ENCODE results near the gene CLDN16.

CLDN16 gene, protein sequence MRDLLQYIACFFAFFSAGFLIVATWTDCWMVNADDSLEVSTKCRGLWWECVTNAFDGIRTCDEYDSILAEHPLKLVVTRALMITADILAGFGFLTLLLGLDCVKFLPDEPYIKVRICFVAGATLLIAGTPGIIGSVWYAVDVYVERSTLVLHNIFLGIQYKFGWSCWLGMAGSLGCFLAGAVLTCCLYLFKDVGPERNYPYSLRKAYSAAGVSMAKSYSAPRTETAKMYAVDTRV

DNA sequence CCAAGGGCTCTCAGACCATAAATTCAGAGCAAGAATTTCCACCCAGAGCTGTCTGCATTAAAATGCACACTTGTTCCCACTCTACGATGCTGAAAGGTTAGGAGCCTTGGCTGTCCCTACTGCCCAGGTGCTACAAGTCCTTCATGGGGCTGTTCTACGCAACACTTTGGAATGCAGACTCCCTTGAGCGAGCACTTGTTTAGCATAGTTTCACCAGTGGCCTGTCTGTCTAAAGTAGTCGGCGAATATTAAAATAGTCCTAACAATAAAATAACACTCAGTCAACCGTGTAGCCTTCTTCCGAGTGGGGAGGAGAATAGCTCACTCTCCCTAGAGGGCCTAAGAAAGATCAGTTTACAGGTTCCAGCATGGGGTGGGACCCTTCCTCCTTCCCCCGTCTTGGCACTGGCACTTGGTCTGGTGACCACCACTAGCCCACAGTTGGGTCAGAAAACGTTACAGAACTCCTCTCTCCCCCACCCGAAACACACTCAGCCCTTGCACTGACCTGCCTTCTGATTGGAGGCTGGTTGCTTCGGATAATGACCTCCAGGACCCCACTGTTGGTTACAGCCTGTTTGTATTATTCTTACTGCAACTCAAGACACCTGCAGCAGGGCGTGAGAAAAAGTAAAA is at the start of gene CLDN16:
Gene CLDN16, plus strand, starts transcription at position 586 of the 636 bp plus-strand sequence. CDS start 167 bp downstream, outside the sequence.
- no peak for DNase-seq (ENCODE audit: low read depth)

DNA sequence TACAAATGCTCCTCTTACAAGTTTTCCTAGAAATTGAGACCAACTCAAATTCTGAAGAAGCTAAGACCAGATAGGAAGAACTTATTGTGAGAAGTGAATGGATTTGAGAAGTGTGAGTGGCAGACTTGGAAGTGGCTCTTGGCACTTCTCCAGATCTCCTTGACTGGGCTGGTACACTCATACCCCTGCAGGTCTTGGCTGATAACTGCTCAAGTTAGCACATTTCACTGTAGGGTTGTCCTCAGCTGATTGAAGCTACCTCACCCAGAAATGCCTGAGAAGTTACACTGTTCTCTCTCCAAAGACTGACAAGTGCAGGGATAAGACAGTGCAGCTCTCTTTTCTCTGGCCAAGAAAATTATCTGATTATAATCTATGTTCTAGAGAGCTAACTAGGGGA is 49.2 kb upstream of the CLDN16 start:
- no peak for DNase-seq (ENCODE audit: low read depth)

DNA sequence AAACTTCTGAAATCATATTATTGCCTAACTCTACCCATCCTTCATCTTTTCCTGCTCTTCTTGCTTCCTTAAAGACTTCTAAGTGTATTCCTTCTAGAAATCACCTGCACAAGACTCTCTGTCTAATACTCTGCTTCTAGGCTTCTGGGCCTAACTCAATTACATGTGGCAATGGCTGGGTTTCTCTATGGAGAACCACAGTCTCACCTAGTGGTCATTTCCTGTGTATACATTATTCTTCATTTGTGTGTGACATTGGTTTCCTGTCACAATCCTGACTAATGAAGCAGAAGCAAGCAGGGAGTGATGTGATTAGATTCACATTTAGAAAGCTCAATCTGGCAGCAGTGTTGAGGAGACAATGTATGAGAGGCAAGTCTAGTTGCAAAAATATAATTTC is 48.8 kb upstream of the CLDN16 start:
- no peak for DNase-seq (ENCODE audit: low read depth)

DNA sequence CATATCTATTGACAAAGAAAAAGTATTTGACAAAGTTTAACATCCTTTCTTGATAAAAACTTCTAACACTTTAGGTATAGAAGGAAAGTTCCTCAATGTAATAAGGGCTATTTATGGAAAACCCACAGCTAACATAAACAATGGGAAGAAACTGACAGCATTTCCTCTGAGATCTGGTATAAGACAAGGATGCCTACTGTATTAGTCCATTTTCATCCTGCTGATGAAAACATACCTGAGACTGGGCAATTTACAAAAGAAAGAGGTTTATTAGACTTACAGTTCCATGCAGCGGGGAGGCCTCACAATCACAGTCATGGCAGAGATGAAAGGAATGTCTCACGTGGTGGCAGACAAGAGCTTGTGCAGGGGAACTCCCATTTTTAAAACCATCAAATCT is 47.9 kb upstream of the CLDN16 start:
- DNase-seq (ENCODE audit: low read depth) = no peak

DNA sequence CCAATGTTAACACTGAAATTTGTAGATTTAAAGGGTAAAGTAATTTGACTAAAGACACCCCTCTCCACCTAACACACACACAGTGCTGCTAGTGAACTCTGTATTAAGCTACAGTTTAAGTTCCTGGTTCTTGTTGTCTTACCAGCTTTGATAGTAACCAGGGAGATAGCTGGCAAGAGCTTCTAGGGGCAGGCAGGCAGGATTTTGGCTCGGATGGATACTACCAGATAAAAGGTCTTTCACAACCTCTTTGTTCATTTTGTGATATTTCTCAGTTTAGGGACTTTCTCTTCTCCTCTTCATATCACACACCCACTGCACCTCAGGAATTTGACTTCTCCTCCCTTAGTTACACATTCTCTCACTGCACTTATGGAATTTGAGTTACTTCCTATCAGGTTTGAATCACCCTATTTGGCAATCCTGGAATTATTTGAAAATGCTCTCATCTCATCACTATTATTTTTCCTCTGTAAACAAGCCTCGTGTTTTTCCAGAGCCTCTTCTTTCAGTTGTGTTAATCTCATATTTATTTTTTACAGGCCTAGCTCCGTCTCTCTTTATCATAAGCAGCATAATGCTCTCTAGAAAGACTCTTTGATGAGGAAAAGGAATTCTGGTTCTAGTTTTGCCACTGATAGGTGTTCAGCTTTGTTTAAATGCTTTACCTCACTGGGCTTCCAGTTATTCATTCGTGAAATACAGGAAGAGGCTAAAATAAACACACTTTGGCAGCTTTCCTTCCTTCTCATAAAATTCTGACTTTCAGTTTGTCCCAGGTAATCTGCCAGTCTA is 42.7 kb upstream of the CLDN16 start:
- DNase-seq (ENCODE audit: low read depth) = no peak

DNA sequence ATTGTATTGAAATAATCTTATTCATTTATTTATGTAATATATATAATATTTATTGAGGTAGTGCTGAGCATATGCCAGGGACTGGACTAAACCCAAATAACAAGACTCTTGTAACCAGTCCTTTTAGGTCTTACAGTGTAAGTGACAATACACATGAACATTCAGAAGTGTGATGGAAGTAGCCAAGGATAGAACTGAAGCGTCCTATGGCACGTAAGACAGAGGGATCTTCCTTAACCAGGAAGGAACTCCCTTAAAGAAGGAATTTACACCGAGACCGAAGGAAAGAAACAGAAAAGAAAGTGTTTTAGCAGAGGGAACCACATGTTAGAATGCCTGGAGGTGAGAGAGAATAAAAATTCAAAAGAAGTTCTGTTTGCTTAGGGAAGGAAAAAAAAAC is 42.1 kb upstream of the CLDN16 start:
- no peak for DNase-seq (ENCODE audit: low read depth)

DNA sequence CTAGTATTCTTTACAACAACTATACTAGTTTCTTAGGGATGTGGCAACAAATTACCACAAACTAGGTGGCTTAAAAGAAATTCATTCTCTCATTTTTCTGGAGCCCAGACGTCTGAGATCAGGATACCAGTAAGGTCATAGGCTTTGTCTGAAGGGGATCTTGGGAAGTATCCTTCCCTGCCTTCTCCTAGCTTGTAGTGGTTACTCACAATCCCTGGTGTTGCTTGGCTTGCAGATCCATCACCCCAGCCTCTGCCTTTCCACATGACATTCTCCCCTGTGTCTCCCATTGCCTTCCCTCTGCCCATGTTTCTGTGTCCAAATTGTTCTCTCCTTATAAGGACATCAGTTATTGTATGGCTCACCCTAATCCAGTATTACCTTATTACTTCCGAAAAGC is 41.4 kb upstream of the CLDN16 start:
- no peak for DNase-seq (ENCODE audit: low read depth)

DNA sequence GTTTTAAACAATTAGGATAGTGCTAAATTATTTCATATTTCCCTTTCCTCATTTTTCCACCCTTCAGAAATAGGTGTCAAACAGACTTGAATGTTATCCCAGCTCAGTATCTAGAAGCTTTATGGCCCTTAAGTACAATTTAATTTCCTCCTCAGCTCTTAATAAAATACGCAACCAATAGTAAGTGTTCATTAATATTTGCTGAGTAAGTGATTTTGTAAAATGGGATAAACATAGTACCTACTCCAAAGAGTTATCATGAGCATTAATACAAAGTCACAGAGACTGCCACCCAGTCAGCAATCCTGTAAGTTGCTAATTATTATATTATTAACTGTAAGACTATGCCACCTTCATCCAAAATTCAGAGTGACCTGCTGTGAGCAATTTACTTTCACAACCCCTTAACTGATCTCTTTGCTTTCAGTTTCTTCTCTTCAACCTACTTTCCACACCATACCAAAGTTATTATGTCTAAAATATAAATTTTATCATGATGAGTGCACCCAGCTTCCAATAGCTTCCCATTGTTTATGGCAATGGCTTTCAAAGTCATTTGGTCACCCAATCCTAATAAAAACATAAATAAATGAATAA is 35.0 kb upstream of the CLDN16 start:
- DNase-seq (ENCODE audit: low read depth) = no peak

DNA sequence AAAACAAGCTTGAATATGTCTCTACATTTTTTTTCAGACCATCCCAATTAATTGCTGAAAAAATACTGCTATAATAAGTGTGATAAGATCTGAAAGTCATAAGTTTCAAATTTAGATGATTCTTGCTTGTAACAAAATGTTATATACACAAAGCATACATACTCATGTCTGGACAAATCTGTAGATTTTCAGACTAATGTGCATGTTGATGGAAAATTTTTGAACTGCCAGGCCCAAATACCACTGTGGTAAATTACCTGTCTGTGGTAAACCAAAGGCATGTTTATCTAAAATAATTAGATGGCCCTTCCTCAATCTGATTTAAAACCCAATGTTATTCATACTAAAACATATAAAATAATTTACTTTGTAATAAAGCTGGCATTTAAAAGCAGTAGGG is 31.7 kb upstream of the CLDN16 start:
- DNase-seq (ENCODE audit: low read depth) = no peak

DNA sequence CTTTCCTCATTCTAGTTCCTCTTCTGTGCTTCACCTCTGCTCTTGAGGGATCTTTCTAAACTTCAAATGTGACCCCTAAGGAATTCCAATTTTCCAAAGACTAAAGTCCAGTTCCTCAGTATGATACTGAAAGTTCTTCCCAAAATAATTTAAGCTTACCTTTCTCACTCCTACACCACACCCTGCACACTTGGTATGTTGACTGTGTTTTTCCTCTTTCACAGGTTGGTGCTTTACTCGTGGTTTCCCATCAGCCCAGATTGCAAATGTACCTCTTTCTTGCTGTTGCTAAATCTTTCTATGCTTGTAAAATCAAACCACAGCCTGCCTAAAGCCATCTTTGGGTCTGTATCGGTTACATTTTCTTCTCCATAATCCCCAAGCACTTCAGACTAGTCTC is 30.5 kb upstream of the CLDN16 start:
- DNase-seq (ENCODE audit: low read depth) = no peak

DNA sequence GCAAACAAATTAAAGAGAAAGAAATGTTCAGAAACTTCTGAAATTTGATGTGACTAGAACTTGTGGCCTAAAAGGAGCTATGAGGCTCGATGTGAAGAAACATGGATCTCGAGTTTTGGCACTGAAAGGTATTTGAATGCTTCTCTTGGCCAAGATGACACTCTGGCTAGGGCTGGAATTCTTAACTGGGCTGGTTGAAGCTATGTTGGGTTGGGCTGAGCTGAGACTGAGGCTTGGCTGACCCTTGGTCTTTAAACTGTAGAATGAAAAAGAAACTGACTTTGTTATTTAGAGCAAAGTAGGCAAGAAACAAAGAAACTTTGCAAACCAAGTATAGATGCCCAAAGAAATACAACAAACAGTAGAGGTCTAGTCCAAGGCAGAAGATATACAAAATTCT is 28.1 kb upstream of the CLDN16 start:
- DNase-seq (ENCODE audit: low read depth) = no peak

DNA sequence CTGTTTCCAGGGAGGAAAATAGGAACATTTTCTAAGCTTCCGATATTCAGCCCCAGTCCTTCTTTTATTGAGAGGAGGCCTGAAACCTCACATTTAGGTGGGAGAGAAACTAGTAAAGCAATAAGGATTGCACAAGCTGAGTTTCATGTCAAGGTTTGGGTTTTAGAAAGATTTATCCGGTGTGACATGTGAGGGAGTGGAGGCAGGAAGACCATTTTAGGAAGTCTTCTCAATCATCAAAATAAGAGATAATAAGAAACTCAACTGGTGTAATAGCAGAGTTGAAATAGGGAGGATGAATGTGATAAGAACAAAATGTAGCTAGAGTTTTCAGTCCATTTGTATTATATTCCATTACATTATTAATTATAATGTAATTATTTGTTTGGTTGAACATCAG is 27.7 kb upstream of the CLDN16 start:
- no peak for DNase-seq (ENCODE audit: low read depth)

DNA sequence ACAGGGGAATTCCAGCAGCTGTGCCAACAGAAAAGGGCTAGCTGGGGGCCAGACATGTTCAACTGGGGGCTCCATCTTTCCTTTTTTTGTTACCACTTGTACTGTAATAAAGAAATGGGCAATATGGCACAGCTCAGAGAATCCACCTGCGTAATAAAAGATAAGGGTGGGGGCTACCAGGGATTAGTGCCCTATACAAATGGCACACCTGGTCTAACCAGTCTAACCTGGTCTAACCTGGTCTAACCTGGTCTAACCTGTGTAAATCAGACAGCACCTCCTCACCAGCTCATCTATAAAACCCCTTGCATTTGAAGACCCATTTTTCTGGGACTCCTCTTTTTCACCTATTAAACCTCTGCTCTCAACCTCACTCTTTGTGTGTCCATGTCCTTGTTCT is 26.2 kb upstream of the CLDN16 start:
- DNase-seq (ENCODE audit: low read depth) = no peak

DNA sequence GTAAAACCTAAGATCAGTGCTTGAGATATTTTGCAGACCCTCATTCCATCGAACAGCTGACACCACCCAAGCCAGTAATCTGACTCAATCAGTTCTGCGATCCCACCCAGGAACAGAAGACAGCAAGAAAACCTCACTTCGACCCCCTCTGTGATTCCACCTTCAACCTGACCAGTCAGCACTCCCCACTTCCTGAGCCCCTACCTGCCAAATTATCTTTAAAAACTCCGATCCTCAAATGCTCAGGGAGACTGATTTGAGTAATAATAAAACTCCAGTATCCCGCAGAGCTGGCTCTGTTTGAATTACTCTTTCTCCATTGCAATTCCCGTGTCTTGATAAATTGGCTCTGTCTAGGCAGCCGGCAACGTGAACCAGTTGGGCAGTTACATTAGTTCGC is 25.7 kb upstream of the CLDN16 start:
- no peak for DNase-seq (ENCODE audit: low read depth)

DNA sequence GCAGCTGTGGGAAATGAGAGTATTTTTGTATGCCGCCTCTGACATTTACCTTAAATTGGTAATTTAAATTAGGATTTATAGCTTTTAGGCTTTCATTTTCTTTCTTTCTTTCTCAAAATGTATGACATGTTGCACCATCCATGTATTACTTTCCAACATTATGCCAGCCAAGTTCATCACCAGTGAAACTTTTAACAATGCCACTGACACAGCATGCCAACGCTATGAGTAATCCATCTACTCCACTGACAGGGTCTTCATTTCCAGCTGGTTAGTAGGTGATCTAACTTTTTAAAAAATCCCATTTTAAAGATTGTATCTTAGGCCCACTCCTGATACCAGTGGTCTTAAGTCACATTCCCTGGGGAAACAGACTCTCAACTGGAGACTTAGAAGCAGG is 21.8 kb upstream of the CLDN16 start:
- no peak for DNase-seq (ENCODE audit: low read depth)

DNA sequence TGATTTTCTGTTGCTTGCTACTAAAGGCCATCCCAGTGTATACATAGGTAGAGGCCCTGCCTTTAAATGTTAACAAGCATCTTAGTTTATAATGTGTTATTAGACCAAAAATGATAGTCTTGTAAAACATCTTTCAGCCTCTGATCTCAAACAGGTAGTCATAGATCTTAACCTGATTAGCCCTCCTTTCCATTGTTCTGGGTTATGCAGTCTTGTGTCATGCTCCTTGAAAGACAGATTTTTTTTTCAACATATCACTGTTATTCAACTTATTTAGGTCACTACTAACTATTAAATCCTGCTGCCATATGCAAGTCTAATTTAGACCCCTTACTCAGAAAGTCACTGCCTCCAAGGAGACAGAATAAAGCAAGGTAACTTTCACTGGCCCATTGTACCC is 19.1 kb upstream of the CLDN16 start:
- DNase-seq (ENCODE audit: low read depth) = no peak

DNA sequence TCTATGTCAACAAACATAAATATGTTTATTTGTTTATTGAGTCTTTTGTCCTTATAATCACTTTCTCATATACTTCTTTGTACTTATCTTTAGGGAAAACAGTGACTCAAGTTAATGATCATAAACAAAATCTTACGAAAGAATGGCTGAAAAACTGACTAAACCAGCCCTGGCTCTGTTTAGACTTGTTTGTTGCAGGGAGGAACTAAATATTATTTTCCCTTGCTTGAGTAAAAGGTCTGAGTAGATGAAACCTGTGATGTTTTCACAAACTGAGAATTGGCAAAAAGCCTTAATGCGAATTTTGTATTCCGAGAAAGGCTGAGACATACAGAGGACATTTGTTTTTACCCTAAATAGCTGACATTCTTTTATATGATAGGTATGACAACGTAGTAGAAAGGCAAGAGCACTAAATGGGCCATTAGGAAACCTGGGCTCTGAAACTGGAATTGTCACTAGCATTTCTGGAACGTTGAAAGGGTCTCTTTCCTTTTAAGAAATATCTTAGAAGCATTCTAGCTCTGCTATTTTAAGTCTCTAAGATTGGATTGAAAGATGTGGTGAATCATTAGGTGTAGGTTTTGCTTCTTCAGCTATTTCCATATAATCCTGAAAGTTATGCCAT is 18.2 kb upstream of the CLDN16 start:
- no peak for DNase-seq (ENCODE audit: low read depth)

DNA sequence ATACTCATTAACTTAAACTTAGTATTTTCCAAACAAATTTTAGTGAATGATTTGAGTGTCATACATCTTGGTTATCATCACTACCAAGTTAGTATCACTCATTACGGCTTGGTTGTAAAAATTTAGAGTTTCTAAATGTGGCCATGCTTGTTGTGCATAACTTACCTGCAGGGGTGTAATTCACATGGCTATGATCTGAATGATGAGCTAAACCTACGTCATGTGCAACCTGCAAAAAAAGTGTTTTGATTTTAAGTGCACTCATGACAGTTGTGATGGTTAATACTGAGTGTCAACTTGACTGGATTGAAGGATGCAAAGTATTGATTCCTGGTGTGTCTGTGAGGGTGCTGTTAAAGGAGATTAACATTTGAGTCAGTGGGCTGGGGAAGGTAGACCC is 17.6 kb upstream of the CLDN16 start:
- no peak for DNase-seq (ENCODE audit: low read depth)

DNA sequence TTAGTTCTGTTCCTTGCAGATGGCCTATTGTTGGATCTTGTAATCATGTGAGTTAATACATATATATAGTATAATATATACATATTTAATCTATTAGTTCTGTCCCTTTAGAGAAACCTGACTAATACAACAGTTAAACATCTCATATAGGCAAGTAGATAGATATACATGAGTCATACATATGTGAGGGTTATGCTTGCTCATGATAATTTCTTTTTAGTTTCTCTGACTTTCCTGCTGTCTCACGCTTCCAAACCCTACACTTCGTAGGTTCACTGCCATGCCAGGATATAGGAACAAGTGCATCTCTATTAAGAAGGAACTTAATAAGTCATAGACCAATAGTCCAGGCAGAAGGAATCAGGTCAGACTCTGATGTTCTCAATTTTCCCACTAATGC is 16.8 kb upstream of the CLDN16 start:
- DNase-seq (ENCODE audit: low read depth) = no peak

DNA sequence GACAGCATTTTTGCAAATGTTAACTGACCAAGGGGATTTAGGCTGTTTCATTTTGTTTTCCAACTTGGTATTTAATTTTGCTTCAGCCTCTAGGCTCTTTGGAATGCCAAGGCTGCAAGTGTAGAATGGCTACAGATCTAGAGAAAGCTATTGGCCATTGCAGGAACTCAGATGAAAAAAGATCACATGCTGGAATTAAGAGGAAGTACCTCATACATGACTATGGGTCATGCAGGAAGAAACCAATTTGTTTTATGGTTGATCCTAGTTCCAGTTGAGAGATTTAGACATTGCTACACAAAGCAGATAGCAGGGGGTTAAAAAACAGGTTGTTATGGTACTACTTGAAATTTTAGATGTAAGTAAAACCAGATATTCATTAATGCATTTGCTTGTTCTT is 12.7 kb upstream of the CLDN16 start:
- DNase-seq (ENCODE audit: low read depth) = no peak

DNA sequence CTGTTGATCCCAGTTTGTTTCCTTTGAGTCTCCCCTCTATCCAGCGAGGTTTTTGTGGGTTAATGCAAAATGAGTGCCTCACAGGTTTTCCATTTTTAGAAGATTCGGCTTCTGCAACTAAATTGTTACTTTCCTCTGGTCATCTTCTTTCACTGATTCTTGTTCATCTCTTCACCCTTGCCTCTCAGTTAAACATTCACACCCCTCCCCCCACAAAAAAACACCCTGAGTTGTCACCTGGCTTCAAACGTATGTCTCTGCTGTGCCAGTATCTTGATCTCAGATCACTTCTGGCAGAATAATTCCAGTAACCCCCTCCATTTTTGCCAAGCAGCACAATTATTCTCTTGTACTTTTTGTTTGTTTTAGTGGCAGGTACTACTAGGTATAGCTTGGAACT is 12.3 kb upstream of the CLDN16 start:
- DNase-seq (ENCODE audit: low read depth) = no peak

DNA sequence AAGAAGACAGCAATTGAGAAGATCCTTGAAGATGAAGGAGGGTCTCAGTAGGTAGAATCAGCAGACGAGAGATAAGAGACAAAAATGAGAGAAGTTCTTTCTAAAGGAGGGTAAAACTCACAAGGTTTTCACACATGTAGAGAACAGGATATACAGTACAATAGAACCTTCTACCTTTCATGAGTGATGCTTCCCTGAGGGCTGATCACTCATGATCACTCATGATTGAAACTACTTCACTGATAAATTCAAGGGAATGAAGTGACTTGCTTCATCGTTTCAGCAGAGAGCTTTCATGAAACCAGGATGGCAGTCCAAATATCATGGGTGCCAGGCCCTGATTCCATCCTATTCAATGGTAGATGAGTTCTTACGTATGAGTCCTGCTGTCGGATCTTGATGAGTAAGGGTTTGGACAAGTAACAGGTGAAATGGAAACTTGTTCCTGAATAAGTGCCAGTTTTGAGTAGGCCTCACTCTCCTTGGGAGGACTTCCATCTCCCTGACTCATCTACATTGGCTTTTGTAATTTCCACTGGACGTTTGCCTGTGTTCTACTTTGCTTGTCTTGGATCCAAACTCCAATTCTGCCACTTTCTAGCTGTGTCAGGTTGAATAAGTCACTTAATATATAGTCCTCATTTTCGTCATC is 9.6 kb upstream of the CLDN16 start:
- no peak for DNase-seq (ENCODE audit: low read depth)
